Inferior parietal cortex (tissue), 1 donor: ENCODE results near the gene CCDC136.
A peak's percentile ranks its signal among the peaks of the same experiment; 100 is the strongest.

Source experiments
- DNase-seq: peaks from one replicate; pipeline ENCODE4 v3.0.0-alpha.2; 2016; ENCODE audit errors: extremely low spot score

The CCDC136 gene

DNA sequence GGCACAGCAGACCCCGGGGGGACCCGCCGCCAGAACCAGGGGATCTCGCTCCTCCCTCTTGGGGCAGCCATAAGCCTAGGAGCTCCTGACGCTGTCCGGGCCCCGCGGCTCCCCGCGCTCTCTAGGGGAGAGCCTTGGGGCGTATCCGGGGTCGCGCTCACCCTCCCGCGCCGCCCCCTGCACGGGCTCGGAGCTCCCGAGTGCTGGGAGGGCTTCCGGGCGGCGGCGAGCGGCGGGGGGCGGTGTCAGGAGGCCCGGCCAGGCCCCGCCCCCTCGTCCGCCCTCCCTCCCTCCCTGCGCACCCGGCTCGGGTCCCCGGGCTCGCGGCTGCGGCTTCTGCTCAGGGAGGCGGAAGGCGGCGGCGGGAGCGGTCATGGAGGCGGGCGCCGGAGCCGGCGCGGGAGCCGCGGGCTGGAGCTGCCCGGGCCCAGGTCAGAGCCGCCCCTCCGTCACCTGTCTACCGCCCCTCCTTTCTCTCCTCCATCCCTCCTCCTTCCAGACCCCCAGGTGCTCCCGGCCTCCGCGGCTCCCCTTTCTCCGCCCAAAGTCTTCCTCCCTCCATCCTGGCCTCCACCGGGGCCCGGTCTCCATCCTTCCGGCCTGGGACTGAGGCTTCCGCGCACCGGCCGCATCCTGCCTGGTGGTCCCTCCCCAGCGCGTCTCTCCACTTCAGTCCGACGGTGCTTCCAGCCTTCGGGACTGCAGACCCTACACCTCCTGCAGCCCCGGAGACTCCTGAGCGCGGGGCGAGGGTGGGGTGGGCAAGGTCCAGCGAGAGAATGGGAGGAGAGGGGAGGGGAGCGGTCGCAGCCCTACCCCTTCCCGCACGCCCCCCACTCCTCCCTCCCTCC, at the start of gene CCDC136:
TSS of gene CCDC136 (plus strand) at position 848 of the 851 bp plus-strand sequence. CDS start 444 bp downstream, outside the sequence.
- DNase-seq, result peak; percentile 56

DNA sequence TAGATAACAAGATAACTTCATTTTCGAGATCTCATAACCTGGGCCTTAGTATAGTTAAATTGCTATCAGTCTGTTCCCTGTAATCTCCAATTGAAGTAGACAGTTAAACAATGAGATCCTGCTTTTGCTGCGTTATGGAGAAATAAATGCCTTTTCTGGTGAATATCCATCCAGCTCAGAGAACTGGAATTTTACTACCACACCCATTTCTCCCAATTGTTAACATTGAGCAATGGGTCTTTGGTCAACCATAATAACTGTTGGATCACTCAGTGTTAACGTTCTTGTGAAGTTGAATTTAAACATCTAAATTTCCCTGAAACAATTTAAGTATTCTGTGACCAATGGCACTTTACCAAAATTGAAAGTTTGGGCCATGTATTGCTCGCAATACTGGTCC, 49.6 kb upstream of the CCDC136 start:
- DNase-seq, result no peak

DNA sequence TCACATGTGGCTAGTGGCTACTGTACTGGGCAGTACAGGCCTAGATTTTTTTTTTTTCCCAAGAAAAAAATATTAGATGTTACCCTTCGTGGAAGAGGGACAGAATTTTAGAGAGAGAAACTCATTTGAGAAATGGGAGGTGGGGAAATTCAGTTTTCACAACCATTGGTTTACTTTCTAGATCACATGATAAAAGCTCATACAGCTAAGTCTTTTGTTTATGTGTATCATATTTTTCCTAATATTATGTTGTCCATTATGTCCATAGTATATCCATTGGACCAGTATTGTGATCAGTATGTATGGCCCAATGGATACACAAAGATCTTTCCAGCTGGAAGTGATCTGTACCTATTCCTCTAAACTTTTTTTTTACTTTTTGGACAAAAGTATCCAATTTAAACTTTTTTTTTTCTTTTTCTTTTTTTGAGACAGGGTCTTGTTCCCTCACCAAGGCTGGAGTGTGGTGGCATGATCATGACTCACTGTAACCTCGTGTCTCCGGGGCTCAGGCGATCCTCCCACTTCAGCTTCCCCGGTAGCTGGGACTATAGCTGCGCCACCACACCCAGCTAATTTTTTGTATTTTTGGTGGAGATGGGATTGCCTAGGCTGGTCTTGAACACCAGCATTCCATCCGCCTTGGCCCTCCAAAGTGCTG, 48.5 kb upstream of the CCDC136 start:
- DNase-seq, result no peak

DNA sequence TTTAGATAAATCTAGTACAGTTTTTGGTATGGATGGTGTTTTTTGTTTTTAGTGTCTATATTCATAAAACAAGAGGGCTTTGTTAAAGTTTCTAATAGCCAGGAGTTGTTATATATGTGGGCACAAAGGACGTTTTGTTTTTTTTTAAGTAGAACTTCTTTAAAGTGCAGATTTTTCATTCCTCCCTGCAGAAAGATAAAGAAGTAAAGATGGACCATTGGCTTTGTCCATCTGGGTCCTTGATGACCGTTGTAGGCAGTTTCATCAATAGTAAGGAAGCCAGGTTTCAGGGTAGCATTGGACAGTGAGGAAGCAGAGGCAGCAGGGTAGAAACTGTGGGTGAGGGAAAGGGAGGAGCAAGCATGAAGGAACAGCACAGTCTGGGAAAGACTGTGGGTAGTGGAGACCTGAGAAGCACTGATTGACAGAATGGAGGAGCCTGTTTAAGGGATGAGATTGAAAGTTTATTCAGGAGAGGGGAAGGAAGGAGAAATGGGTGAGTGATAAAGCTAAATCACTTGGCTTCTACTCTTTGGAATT, 47.3 kb upstream of the CCDC136 start:
- DNase-seq, result no peak

DNA sequence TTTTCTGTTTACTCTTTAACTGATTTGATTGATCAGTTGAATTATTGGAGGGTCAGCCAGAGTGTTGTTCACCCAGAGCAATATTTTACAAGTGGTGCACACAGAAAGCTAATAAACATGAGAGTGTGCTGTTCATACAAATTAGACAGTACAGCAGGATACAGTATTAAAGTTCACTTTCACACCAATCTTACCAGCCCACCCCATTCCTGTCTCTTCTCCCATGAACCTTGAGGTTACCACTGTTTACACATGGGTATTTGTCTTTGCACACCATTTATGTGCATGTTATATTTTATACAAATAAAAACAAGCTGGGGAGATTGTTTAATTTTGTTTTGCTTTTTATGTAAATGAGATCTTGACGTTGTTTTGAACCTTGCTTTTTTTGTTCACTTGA, 46.1 kb upstream of the CCDC136 start:
- DNase-seq, result no peak

DNA sequence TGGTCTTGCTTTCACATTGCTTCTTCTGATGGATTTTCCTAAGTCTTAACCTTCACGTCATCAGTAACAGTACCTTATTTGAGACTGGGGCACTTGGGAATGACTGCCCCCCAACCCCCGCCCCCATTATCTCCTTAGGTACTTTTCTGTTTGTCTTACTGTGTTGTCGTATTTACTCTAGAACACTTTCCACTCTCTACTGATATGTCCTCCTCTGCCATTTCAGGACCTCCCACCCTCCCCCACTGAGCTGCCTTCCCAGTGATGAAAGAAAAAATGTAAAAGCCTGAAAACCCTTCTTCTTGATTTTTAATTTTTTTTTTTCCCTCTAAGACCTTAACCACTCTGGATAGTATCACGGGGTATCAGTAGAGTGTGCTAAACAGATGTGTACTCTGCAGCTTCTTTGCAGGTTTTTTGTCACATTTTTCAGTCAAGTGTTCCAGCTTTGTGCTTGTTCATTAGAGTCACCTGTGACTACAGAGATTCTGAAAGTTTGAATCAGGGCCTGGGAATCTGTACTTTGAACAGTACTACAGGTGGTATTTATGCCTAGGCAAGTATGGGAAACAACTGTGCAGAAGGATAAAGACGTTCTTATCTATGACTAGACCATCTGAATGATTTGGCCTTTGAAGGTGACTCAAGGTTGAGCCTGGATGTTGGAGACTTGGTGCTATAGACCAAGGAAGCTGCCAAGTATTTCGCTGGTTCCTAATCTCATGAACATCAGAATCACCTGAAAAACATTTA, 44.3 kb upstream of the CCDC136 start:
- DNase-seq, result no peak

DNA sequence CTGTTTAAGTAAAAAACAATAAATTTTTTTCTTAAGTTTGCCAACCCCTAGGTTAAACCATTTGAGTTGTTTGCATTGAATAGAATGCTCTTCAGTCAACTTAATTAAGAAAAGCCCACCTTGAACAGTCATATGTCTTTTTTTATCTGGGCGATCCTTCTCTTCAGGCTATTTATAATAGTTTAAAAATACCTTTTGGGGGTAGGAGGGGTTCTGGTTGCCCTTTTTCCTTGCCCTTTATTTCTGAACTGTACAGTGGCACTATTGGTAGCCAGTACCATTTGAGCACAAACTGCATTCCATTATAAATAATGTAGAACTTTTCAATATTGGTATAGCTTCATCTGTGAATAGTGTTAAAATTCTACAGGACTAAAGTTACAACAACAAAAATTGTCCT, 39.5 kb upstream of the CCDC136 start:
- no peak for DNase-seq

DNA sequence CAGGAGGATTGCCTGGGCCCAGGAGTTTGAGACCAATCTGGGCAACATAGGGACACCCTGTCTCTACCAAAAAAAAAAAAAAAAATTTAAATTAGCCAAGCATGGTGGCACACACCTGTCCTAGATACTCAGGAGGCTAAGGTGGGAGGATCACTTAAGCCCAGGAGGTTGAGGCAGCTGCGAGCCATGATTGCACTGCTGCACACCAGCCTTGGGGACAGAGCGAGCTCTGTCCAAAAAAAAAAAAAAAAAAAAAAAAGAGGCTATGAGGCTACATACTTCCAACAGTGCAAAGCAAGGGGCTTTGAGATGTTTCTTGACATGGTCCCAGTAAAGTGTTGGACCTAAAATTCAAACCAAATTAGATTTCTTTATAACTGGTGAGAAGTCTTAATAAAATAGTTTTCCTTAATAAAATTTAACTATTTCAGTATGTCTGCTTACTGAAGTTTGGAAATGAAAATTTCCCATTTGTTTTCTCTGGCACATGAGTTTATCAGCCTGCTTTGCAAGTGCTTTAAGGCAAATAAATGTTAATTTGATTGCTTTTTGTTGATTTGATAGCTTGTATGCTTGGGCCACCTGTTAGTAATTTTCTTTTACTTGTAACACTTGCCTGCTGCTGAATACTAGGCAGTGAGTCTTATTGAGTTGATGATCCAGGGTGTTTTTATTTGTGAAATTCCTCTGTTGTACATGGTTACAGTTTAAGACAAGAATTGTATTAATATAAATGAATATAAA, 36.5 kb upstream of the CCDC136 start:
- DNase-seq, result no peak

DNA sequence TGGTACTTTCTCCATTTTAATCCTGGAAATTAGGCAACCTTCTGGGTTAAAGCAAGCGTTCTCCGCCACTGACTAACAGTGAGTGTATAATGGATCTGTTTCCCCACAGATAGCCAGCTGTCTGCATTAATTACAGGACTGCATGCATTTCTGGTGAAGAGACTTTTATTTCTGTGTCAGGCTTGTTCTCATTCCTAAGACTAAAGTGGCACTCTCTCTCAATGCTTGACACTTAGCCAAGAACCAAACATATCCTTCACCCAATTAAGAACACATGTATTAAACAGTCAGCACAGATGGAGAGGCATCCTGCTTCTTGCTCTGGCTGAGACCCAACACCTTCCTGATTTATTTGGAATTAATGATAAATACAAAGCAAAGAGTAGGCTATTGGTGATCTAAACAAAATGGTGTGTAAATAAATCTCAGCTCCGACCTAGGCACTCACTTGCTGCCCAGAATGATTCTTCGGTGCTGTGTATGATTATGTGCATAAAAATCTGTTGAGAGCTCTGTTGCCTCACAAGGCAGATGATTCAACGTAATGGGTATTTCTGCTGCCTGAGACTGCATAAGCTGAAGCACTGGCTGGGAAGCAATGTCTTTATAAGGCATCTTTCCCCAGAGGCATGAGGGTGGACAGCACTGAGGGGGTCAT, 35.8 kb upstream of the CCDC136 start:
- DNase-seq, result peak; percentile 46

DNA sequence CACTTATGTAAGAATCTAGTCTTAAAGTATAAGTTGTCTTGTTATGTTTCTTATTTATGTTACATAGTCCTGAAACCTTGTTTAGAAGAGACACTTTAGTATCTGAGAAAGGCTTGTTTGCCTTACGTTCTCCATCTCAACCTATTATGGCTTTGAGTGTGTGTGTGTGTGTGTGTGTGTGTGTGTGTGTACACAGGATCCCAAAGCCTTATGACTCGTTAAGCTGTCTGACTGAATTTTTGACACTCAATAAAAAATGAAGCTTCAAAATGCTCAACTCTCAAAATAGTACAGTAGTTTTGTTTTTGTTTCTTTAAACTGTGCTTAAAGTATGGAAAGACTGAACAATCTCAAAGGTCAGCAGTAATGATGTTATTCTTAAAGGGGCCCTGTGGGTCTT, 34.6 kb upstream of the CCDC136 start:
- no peak for DNase-seq

DNA sequence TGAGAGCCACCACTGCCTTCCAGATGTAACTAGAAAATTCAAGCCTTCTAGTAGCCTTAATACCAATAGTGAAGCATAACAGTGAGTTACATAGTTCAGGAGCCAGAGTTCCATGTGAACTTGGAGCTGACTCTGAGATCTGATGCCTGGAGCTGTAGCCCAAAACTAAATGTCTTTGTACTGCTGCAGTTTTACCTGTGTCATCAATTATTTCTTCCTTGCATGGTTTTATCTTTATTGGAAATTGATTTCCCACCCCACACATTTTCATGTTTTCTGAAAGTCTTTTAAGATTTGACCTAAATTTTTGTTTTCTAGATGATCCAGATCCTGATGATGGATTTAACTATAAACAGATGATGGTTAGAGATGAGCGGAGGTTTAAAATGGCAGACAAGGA, 33.2 kb upstream of the CCDC136 start:
- DNase-seq, result no peak

DNA sequence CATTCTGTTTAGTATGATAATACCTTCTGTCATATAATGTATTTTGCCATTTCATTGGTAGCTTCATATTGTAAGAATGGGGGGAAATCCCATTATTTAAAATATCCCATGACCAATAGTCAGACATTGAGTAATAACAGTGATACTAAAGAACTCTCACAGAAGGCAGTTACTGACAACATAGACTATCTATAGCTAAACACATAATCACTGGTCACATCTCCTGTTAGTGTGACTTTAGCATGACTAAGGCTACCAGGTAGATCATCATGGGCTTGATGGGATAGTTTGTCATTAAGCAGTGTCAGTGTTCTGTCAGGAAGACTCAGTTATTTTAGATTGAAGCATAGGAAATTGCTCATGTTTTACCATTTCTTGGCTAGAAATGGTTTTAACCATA, 32.5 kb upstream of the CCDC136 start:
- DNase-seq, result no peak

DNA sequence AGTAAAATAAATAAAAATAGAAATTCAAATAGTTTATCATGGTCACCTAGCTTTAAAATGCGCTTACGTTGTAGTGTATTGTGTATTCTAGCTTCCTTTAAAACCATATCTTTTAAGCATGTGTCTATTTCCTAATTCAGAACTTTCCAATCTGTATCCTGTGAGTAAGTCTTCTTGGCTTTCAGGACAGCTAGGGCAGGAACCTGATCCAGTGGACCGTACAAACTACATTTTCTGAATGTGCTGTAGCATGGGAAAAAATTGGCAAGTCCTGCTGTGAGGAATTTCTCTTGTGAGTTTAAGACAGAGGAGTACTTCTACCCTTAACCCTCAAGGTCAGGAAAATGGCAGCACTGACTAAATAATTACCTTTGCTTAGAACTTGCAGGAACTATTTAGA, 28.2 kb upstream of the CCDC136 start:
- DNase-seq, result no peak

DNA sequence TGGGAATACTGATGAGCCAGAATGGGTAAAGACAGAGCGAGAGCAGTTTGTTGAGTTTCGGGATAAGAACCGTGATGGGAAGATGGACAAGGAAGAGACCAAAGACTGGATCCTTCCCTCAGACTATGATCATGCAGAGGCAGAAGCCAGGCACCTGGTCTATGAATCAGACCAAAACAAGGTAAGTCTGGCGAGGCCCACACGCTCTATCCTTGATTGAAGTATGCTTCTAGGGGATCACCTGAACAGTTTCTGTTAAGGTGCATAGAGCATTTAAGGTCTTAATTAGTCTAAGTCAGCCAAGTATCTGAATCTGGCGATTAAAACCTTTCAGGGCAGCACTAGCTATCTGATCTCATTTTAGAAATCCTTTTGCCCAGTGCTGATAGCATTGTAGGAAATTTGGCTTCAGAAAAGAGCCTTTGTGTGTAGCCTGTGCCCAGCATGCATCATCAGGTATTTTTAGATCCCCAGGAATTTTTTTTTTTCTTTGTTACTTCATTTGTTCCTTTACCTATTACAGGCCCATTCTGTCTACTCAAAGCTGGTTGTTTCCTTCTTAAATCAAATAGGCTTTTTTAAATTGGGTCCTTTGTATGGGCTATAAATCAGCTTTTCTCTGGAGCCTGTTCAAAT, 24.2 kb upstream of the CCDC136 start:
- no peak for DNase-seq

DNA sequence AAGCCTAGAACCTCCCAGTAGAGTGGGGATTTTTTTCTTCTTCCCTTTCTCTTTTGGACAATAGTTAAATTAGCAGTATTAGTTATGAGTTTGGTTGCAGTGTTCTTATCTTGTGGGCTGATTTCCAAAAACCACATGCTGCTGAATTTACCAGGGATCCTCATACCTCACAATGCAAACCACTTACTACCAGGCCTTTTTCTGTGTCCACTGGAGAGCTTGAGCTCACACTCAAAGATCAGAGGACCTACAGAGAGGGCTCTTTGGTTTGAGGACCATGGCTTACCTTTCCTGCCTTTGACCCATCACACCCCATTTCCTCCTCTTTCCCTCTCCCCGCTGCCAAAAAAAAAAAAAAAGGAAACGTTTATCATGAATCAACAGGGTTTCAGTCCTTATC, 21.5 kb upstream of the CCDC136 start:
- DNase-seq, result no peak

DNA sequence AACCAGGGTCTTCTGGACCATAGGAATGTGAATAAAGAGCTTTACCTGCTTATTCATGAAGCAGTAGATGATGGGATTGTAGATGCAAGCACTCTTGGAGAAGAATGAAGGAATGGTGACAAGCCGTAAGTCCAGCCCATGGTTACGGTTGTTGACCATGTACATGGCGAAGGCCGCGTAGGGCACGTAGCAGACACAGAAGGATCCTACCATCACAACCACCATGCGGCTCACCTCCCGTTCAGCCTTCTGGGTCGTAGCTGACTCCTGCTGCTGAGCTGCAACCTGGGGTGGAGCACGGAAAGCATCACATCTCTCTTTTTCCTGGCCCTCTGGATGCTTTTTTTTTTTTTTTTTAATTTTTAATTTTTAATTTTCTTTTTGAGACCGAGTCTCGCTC, 18.2 kb upstream of the CCDC136 start:
- DNase-seq, result no peak

DNA sequence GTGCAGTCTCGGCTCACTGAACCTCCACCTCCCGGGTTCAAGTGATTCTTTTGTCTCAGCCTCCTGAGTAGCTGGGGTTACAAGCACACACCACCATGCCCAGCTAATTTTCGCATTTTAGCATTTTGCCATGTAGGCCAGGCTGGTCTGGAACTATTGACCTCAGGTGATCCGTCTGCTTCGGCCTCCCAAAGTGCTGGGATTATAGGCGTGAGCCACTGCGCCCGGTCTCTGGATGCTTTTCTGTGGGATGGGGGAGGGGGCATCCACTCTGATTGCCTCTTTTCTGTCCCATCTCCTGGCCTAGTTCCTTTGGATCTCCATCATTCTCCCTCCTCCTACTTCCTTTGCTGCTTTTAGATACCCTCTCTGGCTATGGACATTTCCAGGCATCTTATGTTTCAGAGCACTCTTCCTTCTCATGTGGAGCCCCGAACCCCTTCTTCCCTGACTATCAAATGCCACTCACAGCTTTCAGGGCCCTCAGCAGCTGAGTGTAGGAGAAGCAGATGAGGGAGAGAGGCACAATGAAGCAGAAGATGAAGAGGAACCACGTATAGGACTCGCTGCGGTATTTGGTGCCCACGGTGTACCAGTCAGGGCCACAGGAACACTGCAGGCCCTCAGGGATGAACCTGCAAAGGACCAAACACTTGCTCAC, 17.6 kb upstream of the CCDC136 start:
- no peak for DNase-seq

DNA sequence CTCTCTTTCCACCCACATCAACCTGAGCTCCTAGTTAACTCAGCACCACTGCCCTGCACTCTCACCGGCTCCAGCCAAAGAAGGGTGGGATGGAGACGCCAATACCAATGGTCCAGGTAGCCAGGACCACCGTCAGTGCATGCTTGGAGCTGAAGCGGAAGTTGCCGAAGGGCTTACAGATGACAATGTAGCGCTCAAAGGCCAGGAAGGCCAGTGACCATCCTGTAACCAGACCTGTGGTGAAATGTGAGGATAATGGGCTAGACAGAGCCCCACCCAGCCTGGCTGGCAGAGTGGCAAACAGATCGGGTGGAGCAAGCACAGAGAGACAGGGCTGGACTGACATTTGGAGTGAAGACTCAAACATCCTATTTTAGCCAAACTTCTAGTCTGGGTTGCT, 16.8 kb upstream of the CCDC136 start:
- DNase-seq, result no peak

DNA sequence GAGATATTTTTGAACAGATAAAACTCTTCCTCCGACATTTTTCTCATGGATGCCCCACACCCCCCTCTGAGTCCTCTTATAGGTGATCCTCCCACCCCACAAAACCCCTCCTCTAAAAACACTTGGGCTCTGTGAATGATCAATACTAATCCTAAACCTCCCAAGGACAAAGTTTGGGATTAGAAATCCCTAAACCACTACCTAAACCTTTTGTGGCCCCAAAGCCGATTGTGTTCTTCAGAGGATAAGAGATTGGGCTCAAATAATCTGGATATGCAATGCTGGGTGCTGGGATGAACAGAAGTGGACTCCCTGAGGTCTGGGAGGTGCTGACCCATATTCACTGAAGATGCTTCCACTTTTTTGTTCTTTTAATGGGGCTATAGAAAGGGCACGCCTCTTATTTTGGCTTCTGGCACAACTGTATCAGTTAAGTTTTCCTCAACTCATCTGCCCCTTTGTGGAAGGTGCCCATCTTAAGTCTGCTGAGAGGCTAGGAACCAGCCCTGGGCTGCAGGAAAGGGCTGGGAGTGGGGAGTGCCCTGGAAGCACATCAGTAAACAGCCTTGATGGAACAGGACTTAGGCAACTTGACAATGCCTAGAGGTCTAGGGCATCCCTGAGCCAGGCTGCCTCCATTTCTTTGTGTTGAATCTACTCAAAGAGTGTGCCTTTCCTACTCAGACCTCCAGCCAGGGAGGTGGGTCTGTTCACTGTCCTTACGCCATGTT, 15.9 kb upstream of the CCDC136 start, which contains the start of gene OPN1SW:
TSS of gene OPN1SW (minus strand) at position 51 of the 731 bp plus-strand sequence. CDS start at position 38, 13 bp downstream.
- no peak for DNase-seq
